GM23338 (cell line): ENCODE measurements around the gene GRIN2A. TPM values are rescaled to one million over a fixed set of nuclear protein-coding genes. Genes with fewer than 3 reads are reported as not detected.

Experiments used
- ATAC-seq: fragments of 200-7000 bp; cut with Tn5 transposase; 3 replicates; pipeline ENCODE4 v1.9.1; 2020
- DNase-seq: peaks from one replicate; pipeline ENCODE4 v3.0.0-alpha.2; 2015; ENCODE audit warnings: low spot score
- H2AFZ ChIP-seq: fragments of 200-600 bp; sonication (generic); 2 replicates; pipeline ENCODE4 v1.8.0; 2016; ENCODE audit warnings: antibody characterized with exemption, mild to moderate bottlenecking, moderate library complexity
- H3F3A ChIP-seq: fragments of 200-600 bp; sonication (generic); replicated peaks from 2 replicates; pipeline ENCODE4 v1.8.0; 2017; ENCODE audit warnings: antibody characterized with exemption, mixed run types, low read depth
- H3K27ac ChIP-seq: fragments of 200-600 bp; sonication (generic); 2 replicates; pipeline ENCODE4 v1.6.1; 2016; ENCODE audit warnings: low read depth
- H3K27me3 ChIP-seq: fragments of 200-600 bp; sonication (generic); 2 replicates; pipeline ENCODE4 v1.8.0; 2016; ENCODE audit warnings: mild to moderate bottlenecking, mixed run types, moderate library complexity; ENCODE audit not compliant: insufficient read depth
- H3K36me3 ChIP-seq: fragments of 200-600 bp; sonication (generic); 2 replicates; pipeline ENCODE4 v1.8.0; 2016; ENCODE audit warnings: mild to moderate bottlenecking; ENCODE audit not compliant: insufficient read depth
- H3K4me1 ChIP-seq: fragments of 200-600 bp; sonication (generic); 2 replicates; pipeline ENCODE4 v1.8.0; 2016; ENCODE audit warnings: mild to moderate bottlenecking, moderate library complexity; ENCODE audit not compliant: insufficient read depth
- H3K4me2 ChIP-seq: fragments of 200-600 bp; sonication (generic); 2 replicates; pipeline ENCODE4 v1.7.1; 2017; ENCODE audit warnings: mixed run types
- H3K4me3 ChIP-seq: fragments of 200-600 bp; sonication (generic); 2 replicates; pipeline ENCODE4 v1.6.1; 2016; ENCODE audit warnings: mixed run types
- H3K79me2 ChIP-seq: fragments of 200-600 bp; sonication (generic); replicated peaks from 2 replicates; pipeline ENCODE4 v1.8.0; 2017; ENCODE audit warnings: mild to moderate bottlenecking; ENCODE audit not compliant: insufficient read depth
- H3K9me2 ChIP-seq: fragments of 200-600 bp; sonication (generic); 2 replicates; pipeline ENCODE4 v1.8.0; 2017; ENCODE audit not compliant: insufficient read depth
- H4K20me1 ChIP-seq: fragments of 200-600 bp; sonication (generic); replicated peaks from 2 replicates; pipeline ENCODE4 v1.8.0; 2017; ENCODE audit warnings: mild to moderate bottlenecking; ENCODE audit not compliant: insufficient read depth
- H3K27ac Mint-ChIP-seq: 2 replicates; pipeline ENCODE4 v1.8.0; 2020; ENCODE audit warnings: inconsistent platforms, mild to moderate bottlenecking, moderate library complexity, mixed read lengths
- H3K27me3 Mint-ChIP-seq: 3 replicates; pipeline ENCODE4 v1.8.0; 2022; ENCODE audit warnings: low read depth, mild to moderate bottlenecking, moderate library complexity, mixed read lengths, inconsistent platforms; ENCODE audit not compliant: insufficient read depth, poor library complexity
- H3K36me3 Mint-ChIP-seq: 3 replicates; pipeline ENCODE4 v1.8.0; 2021; ENCODE audit warnings: low read depth, mild to moderate bottlenecking, inconsistent platforms, moderate library complexity, mixed read lengths
- H3K4me1 Mint-ChIP-seq: 3 replicates; pipeline ENCODE4 v1.8.0; 2020; ENCODE audit warnings: mild to moderate bottlenecking, inconsistent platforms, mixed read lengths
- H3K4me3 Mint-ChIP-seq: 3 replicates; pipeline ENCODE4 v1.8.0; 2021; ENCODE audit warnings: moderate library complexity, mild to moderate bottlenecking, inconsistent platforms, mixed read lengths
- H3K9me3 Mint-ChIP-seq: 3 replicates; pipeline ENCODE4 v1.8.0; 2020; ENCODE audit warnings: moderate library complexity, mild to moderate bottlenecking, inconsistent platforms, mixed read lengths
- ETS1 ChIP-seq: IDR thresholded peaks from 2 replicates; pipeline ENCODE4 v1.6.1; 2016; ENCODE audit warnings: antibody characterized with exemption
- STAT1 ChIP-seq: IDR thresholded peaks from one replicate; pipeline ENCODE4 v1.6.1; 2016; ENCODE audit warnings: antibody characterized with exemption; ENCODE audit not compliant: unreplicated experiment
- ZNF114 ChIP-seq: fragments of 250-450 bp; sonication (Bioruptor Pico); IDR thresholded peaks from 2 replicates; pipeline ENCODE4 v1.5.0; 2020; ENCODE audit warnings: mild to moderate bottlenecking, moderate library complexity
- ZNF462 ChIP-seq: fragments of 250-450 bp; sonication (Bioruptor Pico); IDR thresholded peaks from 2 replicates; pipeline ENCODE4 v1.5.0; 2020; ENCODE audit warnings: mild to moderate bottlenecking, moderate library complexity
- polyA plus RNA-seq: library from polyadenylated mRNA; unstranded; fragments of >200 nt; fragmentation: Nextera tagmentation; extraction: Ambion mirVana; gene quantifications from 2 replicates; pipeline ENCODE4 v1.2.1, GENCODE V29; 2016
- total RNA-seq: library from RNA; depleted of rRNA; stranded (reverse); fragments of >200 nt; shearing (Covaris generic); gene quantifications from 2 replicates; pipeline ENCODE4 v1.2.3, GENCODE V29; 2014
- TF ChIP-seq, protein P1 (sequence below): IDR thresholded peaks from one replicate; pipeline ENCODE4 v1.6.1; 2018; ENCODE audit warnings: antibody characterized with exemption; ENCODE audit not compliant: unreplicated experiment

GRIN2A gene
- total and polyA plus RNA-seq, 2 experiments from 2014 or later: 0.89 to 5.1 TPM

- no peak for DNase-seq
- Histone ChIP-seq H3K4me3 (no peak overlapping the region), H4K20me1 (no peaks in the 10 kb centered on the region), H3K9me2 (no peaks in the 10 kb centered on the region), H3K4me2 (no peak overlapping the region), H3K79me2 (no peaks in the 10 kb centered on the region), H3F3A (no peaks in the 10 kb centered on the region), H3K27ac (no peak overlapping the region), H3K27me3 (no peaks in the 10 kb centered on the region), H2AFZ (no peak overlapping the region), H3K36me3 (no peaks in the 10 kb centered on the region), H3K4me1 (peaks cover 2% of the 10 kb centered on the region; the same call in 1 of the 2 replicates)
- H3K9me3 Mint-ChIP-seq: no peaks in the 10 kb centered on the region
- ATAC-seq: no peak
- TF ChIP-seq, protein P1, sequence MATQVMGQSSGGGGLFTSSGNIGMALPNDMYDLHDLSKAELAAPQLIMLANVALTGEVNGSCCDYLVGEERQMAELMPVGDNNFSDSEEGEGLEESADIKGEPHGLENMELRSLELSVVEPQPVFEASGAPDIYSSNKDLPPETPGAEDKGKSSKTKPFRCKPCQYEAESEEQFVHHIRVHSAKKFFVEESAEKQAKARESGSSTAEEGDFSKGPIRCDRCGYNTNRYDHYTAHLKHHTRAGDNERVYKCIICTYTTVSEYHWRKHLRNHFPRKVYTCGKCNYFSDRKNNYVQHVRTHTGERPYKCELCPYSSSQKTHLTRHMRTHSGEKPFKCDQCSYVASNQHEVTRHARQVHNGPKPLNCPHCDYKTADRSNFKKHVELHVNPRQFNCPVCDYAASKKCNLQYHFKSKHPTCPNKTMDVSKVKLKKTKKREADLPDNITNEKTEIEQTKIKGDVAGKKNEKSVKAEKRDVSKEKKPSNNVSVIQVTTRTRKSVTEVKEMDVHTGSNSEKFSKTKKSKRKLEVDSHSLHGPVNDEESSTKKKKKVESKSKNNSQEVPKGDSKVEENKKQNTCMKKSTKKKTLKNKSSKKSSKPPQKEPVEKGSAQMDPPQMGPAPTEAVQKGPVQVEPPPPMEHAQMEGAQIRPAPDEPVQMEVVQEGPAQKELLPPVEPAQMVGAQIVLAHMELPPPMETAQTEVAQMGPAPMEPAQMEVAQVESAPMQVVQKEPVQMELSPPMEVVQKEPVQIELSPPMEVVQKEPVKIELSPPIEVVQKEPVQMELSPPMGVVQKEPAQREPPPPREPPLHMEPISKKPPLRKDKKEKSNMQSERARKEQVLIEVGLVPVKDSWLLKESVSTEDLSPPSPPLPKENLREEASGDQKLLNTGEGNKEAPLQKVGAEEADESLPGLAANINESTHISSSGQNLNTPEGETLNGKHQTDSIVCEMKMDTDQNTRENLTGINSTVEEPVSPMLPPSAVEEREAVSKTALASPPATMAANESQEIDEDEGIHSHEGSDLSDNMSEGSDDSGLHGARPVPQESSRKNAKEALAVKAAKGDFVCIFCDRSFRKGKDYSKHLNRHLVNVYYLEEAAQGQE: no peak
- TF ChIP-seq ZNF462 (CRISPR knock-in tag) (no peak), ETS1 (no peak), STAT1 (no peak), ZNF114 (CRISPR knock-in tag) (no peak)
- no peaks in the 10 kb centered on the region for H3K27me3 Mint-ChIP-seq
- H3K36me3 Mint-ChIP-seq: no peaks in the 10 kb centered on the region
- peaks cover 8% of the 10 kb centered on the region; the same call in 2 of the 3 replicates for H3K4me1 Mint-ChIP-seq
- H3K27ac Mint-ChIP-seq: no peak overlapping the region
- H3K4me3 Mint-ChIP-seq: no peak overlapping the region
Observed at GRCh38 chr16:9895817-9896216, 286.4 kb downstream of the GRIN2A start.
